SJSA1 (cell line): Measurements from ENCODE around the gene KLF14. TPM values are rescaled to one million over a fixed set of nuclear protein-coding genes. Genes with fewer than 3 reads are reported as not detected.
"Not testable (repeated sequence)": the region's sequence is repeated elsewhere in the genome, so short reads cannot be mapped to it uniquely, and the experiment has no call there.

Experiments
- DNase-seq, 2 experiments: peaks; one replicate each; pipeline ENCODE4 v3.0.0-alpha.2; 2015 to 2020; ENCODE audit warnings: low spot score in 2 of 2, low read depth in 1 of 2
- H3K27ac ChIP-seq: fragments of 250-450 bp; sonication (Bioruptor Pico); 2 replicates; pipeline ENCODE4 v1.5.1; 2020; ENCODE audit warnings: mild to moderate bottlenecking, moderate library complexity
- H3K27me3 ChIP-seq: fragments of 250-450 bp; sonication (Bioruptor Pico); replicated peaks from 2 replicates; pipeline ENCODE4 v1.5.1; 2020; ENCODE audit warnings: mild to moderate bottlenecking, moderate library complexity
- H3K36me3 ChIP-seq: fragments of 250-450 bp; sonication (Bioruptor Pico); 2 replicates; pipeline ENCODE4 v1.5.1; 2020; ENCODE audit warnings: mild to moderate bottlenecking
- H3K4me1 ChIP-seq: fragments of 250-450 bp; sonication (Bioruptor Pico); replicated peaks from 2 replicates; pipeline ENCODE4 v1.6.1; 2021; ENCODE audit warnings: mild to moderate bottlenecking
- H3K4me3 ChIP-seq: fragments of 250-450 bp; sonication (Bioruptor Pico); 2 replicates; pipeline ENCODE4 v1.5.1; 2020; ENCODE audit warnings: mild to moderate bottlenecking
- H3K9me3 ChIP-seq: fragments of 250-450 bp; sonication (Bioruptor Pico); replicated peaks from 2 replicates; pipeline ENCODE4 v1.5.1; 2020; ENCODE audit warnings: mild to moderate bottlenecking
- total RNA-seq: library from RNA; depleted of rRNA; stranded (reverse); fragments of >200 nt; shearing (Covaris generic); gene quantifications from 2 replicates; pipeline ENCODE4 v1.2.3, GENCODE V29; 2014; rRNA removed

The KLF14 gene
- total RNA-seq, 1 experiment from 2014 or later = not detected

- Histone ChIP-seq H3K27me3 (peaks cover 5% of the 10 kb centered on the region), H3K36me3 (no peaks in the 10 kb centered on the region), H3K27ac (no peak overlapping the region), H3K9me3 (no peaks in the 10 kb centered on the region), H3K4me3 (no peak overlapping the region), H3K4me1 (no peaks in the 10 kb centered on the region)
- no peak for DNase-seq
Measured at GRCh38 chr7:130699686-130700085, 34.3 kb downstream of the KLF14 start.

DNA sequence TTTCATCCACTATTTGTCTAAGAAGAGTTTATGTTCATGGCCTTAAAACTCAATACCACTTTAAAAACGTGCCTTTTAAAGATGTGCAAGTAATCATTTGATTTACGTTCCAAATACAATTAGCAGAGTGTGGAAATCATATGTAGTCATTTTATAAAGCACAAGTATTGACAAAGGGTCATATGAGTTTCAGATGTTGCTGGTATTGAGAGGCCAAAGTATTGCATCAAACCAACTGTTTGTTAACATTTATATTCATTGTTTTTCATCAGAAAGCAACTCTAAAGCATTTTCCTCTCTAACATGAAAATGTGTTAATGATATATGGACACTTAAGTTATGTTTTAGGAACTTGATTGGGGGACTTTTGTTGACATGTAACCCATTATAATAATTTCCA, 36.2 kb downstream of the KLF14 start:
- Histone ChIP-seq H3K9me3 (no peaks in the 10 kb centered on the region), H3K4me3 (no peak overlapping the region), H3K27me3 (no peaks in the 10 kb centered on the region; the same call in none of the 2 replicates), H3K27ac (no peak overlapping the region), H3K36me3 (no peaks in the 10 kb centered on the region), H3K4me1 (no peaks in the 10 kb centered on the region)
- no peak for DNase-seq

DNA sequence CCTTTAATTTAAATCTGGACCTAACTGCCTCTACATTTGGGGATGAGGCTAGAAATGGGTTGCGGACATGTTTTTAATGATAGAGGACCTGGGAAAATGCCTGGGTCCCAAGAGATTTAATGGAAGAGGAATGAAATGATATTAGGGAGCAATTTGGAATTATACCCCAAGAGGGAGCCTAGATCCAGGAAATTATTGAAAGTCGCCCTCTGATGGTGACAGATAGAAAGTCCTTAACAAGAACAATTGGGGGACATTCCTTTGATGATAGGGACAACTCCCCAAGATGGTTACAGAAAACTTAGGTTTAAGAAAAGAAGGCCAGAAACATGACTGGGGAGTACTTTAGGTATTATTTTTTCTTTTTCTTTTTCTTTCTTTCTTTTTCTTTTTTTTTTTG, 38.2 kb downstream of the KLF14 start:
- Histone ChIP-seq H3K36me3 (no peaks in the 10 kb centered on the region), H3K27me3 (no peaks in the 10 kb centered on the region; the same call in none of the 2 replicates), H3K4me1 (no peaks in the 10 kb centered on the region), H3K4me3 (no peak overlapping the region), H3K9me3 (no peaks in the 10 kb centered on the region), H3K27ac (no peak overlapping the region)
- peak in 1 of 2 experiments; percentile 6 for DNase-seq

DNA sequence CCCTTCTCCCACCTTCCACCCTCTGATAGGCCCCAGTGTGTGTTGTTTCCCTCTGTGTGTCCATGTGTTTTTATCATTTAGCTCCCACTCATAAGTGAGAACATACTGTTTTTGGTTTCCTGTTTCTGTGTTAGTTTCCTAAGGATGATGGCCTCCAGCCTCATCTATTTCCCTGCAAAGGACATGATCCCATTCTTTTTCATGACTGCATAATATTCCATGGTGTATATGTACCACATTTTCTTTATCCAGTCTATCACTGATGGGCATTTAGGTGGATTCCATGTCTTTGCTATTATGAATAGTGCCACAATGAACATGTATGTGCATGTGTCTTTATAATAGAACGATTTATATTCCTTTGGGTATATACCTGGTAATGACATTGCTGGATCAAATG, 41.6 kb downstream of the KLF14 start:
- DNase-seq, H3K4me1 ChIP-seq, H3K9me3 ChIP-seq, H3K27ac ChIP-seq, H3K27me3 ChIP-seq, H3K36me3 ChIP-seq, H3K4me3 ChIP-seq: not testable (repeated sequence)

DNA sequence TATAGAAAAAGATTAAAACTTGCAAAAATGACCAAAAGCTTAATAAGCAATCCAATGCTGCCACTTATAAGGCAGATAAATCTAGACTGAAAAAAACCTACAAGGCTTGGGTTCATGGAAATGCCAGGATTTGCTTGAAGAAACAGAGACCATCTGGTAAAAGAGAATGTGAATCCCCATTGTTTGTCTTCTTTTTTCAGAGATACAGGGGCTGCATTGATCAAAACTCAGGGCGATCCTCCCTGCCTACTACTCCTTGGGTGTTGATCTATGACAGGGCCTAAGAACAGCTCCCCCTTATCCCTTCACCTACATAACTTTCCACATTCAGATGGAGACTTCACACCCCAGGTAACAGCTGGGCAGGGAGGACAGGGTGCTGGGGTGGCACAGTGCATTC, 44.3 kb downstream of the KLF14 start:
- Histone ChIP-seq H3K27me3 (no peaks in the 10 kb centered on the region), H3K9me3 (peaks cover 7% of the 10 kb centered on the region), H3K4me3 (no peak overlapping the region), H3K27ac (no peak overlapping the region), H3K4me1 (no peaks in the 10 kb centered on the region), H3K36me3 (no peaks in the 10 kb centered on the region)
- DNase-seq = no peak

DNA sequence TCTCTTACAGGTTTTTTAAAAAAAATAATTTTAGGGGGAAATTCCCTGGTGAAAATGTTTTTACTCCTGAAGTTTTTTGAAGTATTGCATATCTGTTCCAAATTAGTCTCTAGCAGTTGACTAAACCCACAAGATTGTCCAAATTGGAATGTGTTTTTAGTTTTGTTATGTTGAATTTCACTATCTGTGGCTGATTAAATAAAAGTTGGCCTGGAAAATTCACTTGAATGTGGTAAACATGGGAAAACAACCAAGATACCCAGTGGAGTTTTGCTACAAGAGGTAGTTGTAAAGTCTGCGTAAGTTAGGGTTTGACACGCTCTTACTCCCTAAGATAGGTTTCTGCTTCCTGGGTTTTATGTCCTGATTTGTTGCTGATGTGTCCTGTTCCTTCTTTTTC, 51.0 kb downstream of the KLF14 start:
- Histone ChIP-seq H3K9me3 (no peaks in the 10 kb centered on the region; the same call in 1 of the 2 replicates), H3K27ac (no peak overlapping the region)
- DNase-seq = no peak

More for the DNA sequence above, 51.0 kb downstream of the KLF14 start:
- Histone ChIP-seq H3K4me3 (no peak overlapping the region), H3K36me3 (no peaks in the 10 kb centered on the region), H3K4me1 (no peaks in the 10 kb centered on the region), H3K27me3 (no peaks in the 10 kb centered on the region)

Other genes starting within 250 kb of the KLF14 start
- 149 and 223 TPM in 2 replicates for gene MEST, start 242.1 kb downstream of the KLF14 start, total RNA-seq
- 35.4 and 36.2 TPM in 2 replicates for gene COPG2, start 65.5 kb downstream of the KLF14 start, total RNA-seq
- gene TSGA13, start 47.7 kb downstream of the KLF14 start, total RNA-seq = not detected in 2 replicates